GM23338 (cell line): ENCODE measurements around the gene SLC17A7. TPM values are rescaled to one million over a fixed set of nuclear protein-coding genes. Genes with fewer than 3 reads are reported as not detected.

ENCODE experiments used
- ATAC-seq: fragments of 200-7000 bp; cut with Tn5 transposase; 3 replicates; pipeline ENCODE4 v1.9.1; 2020
- DNase-seq: peaks from one replicate; pipeline ENCODE4 v3.0.0-alpha.2; 2015; ENCODE audit warnings: low spot score
- H2AFZ ChIP-seq: fragments of 200-600 bp; sonication (generic); 2 replicates; pipeline ENCODE4 v1.8.0; 2016; ENCODE audit warnings: antibody characterized with exemption, mild to moderate bottlenecking, moderate library complexity
- H3F3A ChIP-seq: fragments of 200-600 bp; sonication (generic); replicated peaks from 2 replicates; pipeline ENCODE4 v1.8.0; 2017; ENCODE audit warnings: antibody characterized with exemption, mixed run types, low read depth
- H3K27ac ChIP-seq: fragments of 200-600 bp; sonication (generic); 2 replicates; pipeline ENCODE4 v1.6.1; 2016; ENCODE audit warnings: low read depth
- H3K27me3 ChIP-seq: fragments of 200-600 bp; sonication (generic); 2 replicates; pipeline ENCODE4 v1.8.0; 2016; ENCODE audit warnings: mild to moderate bottlenecking, mixed run types, moderate library complexity; ENCODE audit not compliant: insufficient read depth
- H3K36me3 ChIP-seq: fragments of 200-600 bp; sonication (generic); 2 replicates; pipeline ENCODE4 v1.8.0; 2016; ENCODE audit warnings: mild to moderate bottlenecking; ENCODE audit not compliant: insufficient read depth
- H3K4me1 ChIP-seq: fragments of 200-600 bp; sonication (generic); 2 replicates; pipeline ENCODE4 v1.8.0; 2016; ENCODE audit warnings: mild to moderate bottlenecking, moderate library complexity; ENCODE audit not compliant: insufficient read depth
- H3K4me2 ChIP-seq: fragments of 200-600 bp; sonication (generic); 2 replicates; pipeline ENCODE4 v1.7.1; 2017; ENCODE audit warnings: mixed run types
- H3K4me3 ChIP-seq: fragments of 200-600 bp; sonication (generic); 2 replicates; pipeline ENCODE4 v1.6.1; 2016; ENCODE audit warnings: mixed run types
- H3K79me2 ChIP-seq: fragments of 200-600 bp; sonication (generic); replicated peaks from 2 replicates; pipeline ENCODE4 v1.8.0; 2017; ENCODE audit warnings: mild to moderate bottlenecking; ENCODE audit not compliant: insufficient read depth
- H3K9me2 ChIP-seq: fragments of 200-600 bp; sonication (generic); 2 replicates; pipeline ENCODE4 v1.8.0; 2017; ENCODE audit not compliant: insufficient read depth
- H4K20me1 ChIP-seq: fragments of 200-600 bp; sonication (generic); replicated peaks from 2 replicates; pipeline ENCODE4 v1.8.0; 2017; ENCODE audit warnings: mild to moderate bottlenecking; ENCODE audit not compliant: insufficient read depth
- H3K27ac Mint-ChIP-seq: 2 replicates; pipeline ENCODE4 v1.8.0; 2020; ENCODE audit warnings: inconsistent platforms, mild to moderate bottlenecking, moderate library complexity, mixed read lengths
- H3K27me3 Mint-ChIP-seq: 3 replicates; pipeline ENCODE4 v1.8.0; 2022; ENCODE audit warnings: low read depth, mild to moderate bottlenecking, moderate library complexity, mixed read lengths, inconsistent platforms; ENCODE audit not compliant: insufficient read depth, poor library complexity
- H3K36me3 Mint-ChIP-seq: 3 replicates; pipeline ENCODE4 v1.8.0; 2021; ENCODE audit warnings: low read depth, mild to moderate bottlenecking, inconsistent platforms, moderate library complexity, mixed read lengths
- H3K4me1 Mint-ChIP-seq: 3 replicates; pipeline ENCODE4 v1.8.0; 2020; ENCODE audit warnings: mild to moderate bottlenecking, inconsistent platforms, mixed read lengths
- H3K4me3 Mint-ChIP-seq: 3 replicates; pipeline ENCODE4 v1.8.0; 2021; ENCODE audit warnings: moderate library complexity, mild to moderate bottlenecking, inconsistent platforms, mixed read lengths
- H3K9me3 Mint-ChIP-seq: 3 replicates; pipeline ENCODE4 v1.8.0; 2020; ENCODE audit warnings: moderate library complexity, mild to moderate bottlenecking, inconsistent platforms, mixed read lengths
- EZH2phosphoT487 ChIP-seq: fragments of 200-600 bp; sonication (generic); IDR thresholded peaks from one replicate; pipeline ENCODE4 v1.8.1; 2018; ENCODE audit warnings: antibody characterized with exemption; ENCODE audit not compliant: unreplicated experiment
- NANOG ChIP-seq: IDR thresholded peaks from 2 replicates; pipeline ENCODE4 v1.6.1; 2016; ENCODE audit warnings: antibody characterized with exemption, borderline replicate concordance
- POLR2AphosphoS5 ChIP-seq: IDR thresholded peaks from 2 replicates; pipeline ENCODE4 v1.6.1; 2016; ENCODE audit warnings: antibody characterized with exemption, low read depth
- REST ChIP-seq: IDR thresholded peaks from one replicate; pipeline ENCODE4 v1.6.1; 2018; ENCODE audit warnings: antibody characterized with exemption; ENCODE audit not compliant: unreplicated experiment
- STAT1 ChIP-seq: IDR thresholded peaks from one replicate; pipeline ENCODE4 v1.6.1; 2016; ENCODE audit warnings: antibody characterized with exemption; ENCODE audit not compliant: unreplicated experiment
- ZNF462 ChIP-seq: fragments of 250-450 bp; sonication (Bioruptor Pico); IDR thresholded peaks from 2 replicates; pipeline ENCODE4 v1.5.0; 2020; ENCODE audit warnings: mild to moderate bottlenecking, moderate library complexity
- polyA plus RNA-seq: library from polyadenylated mRNA; unstranded; fragments of >200 nt; fragmentation: Nextera tagmentation; extraction: Ambion mirVana; gene quantifications from 2 replicates; pipeline ENCODE4 v1.2.1, GENCODE V29; 2016
- total RNA-seq: library from RNA; depleted of rRNA; stranded (reverse); fragments of >200 nt; shearing (Covaris generic); gene quantifications from 2 replicates; pipeline ENCODE4 v1.2.3, GENCODE V29; 2014

Gene SLC17A7
- total and polyA plus RNA-seq, 2 experiments from 2014 or later = 0.90 to 1.5 TPM

GRCh38 chr19:49468746-49469447 lies 27.6 kb upstream of the SLC17A7 start (continued):
- TF ChIP-seq ZNF462 (CRISPR knock-in tag) (no peak), STAT1 (no peak), EZH2phosphoT487 (no peak), NANOG (no peak)

GRCh38 chr19:49468199-49468598 lies 26.9 kb upstream of the SLC17A7 start:
- Histone ChIP-seq H3F3A (0 out of 2 replicates have a peak, but pooled peaks cover 12% of the 10 kb centered on the region), H3K4me1 (peaks cover 9% of the 10 kb centered on the region; the same call in 1 of the 2 replicates), H3K79me2 (no peaks in the 10 kb centered on the region), H3K27me3 (no peaks in the 10 kb centered on the region), H4K20me1 (no peaks in the 10 kb centered on the region; the same call in 1 of the 2 replicates), H3K36me3 (no peaks in the 10 kb centered on the region), H3K4me2 (peak overlapping the region; percentile 1; the same call in 1 of the 2 replicates), H3K4me3 (no peak overlapping the region), H2AFZ (no peak overlapping the region), H3K27ac (no peak overlapping the region), H3K9me2 (no peaks in the 10 kb centered on the region)
- Mint-ChIP-seq H3K27me3 (peaks cover 21% of the 10 kb centered on the region), H3K4me3 (no peak overlapping the region), H3K27ac (no peak overlapping the region), H3K4me1 (peaks cover 6% of the 10 kb centered on the region), H3K9me3 (no peaks in the 10 kb centered on the region), H3K36me3 (peaks cover 30% of the 10 kb centered on the region)
- DNase-seq (no peak), ATAC-seq (peak; percentile 23)
- TF ChIP-seq POLR2AphosphoS5 (no peak), NANOG (no peak), REST (no peak)
